ENCODE measurements around the gene C12orf75. TPM values are rescaled to one million over a fixed set of nuclear protein-coding genes. Genes with fewer than 3 reads are reported as not detected.

C12orf75 gene
- total and polyA plus RNA-seq, 2 donors (not counting 3 experiments of a cell fraction or from before 2014, with no cell fraction given): 23.6 to 60.7 TPM

GRCh38 chr12:105342464-105342863 is 12.0 kb downstream of the C12orf75 start:
- no peaks in the 10 kb centered on the region for H4K20me1 ChIP-seq (replicated peaks; ENCODE audit: control insufficient read depth, extremely low read depth, insufficient read depth, low read length)
- H3K4me3 ChIP-seq (replicated peaks in 1 of 3; ENCODE audit: insufficient read depth in 1 of 3, low read depth in 1 of 3, low read length in 3 of 3): no peak overlapping the region
- CTCF ChIA-PET: interaction anchor here (1.3 kb wide), 1 partner anchor 10 kb away, joined by 5 read pairs; no protein-coding TSS in a partner anchor
- FAIRE-seq: no peak
- peaks cover 44% of the 10 kb centered on the region for H3K79me2 ChIP-seq (ENCODE audit: control insufficient read depth, insufficient read depth, low read length)
- H3K27ac ChIP-seq (ENCODE audit: insufficient read depth, low read depth, low read length): no peak overlapping the region
- H3K9me3 ChIP-seq (replicated peaks; ENCODE audit: control insufficient read depth, insufficient read depth, low read length): no peaks in the 10 kb centered on the region
- no TSS peak for BruUV-seq (replicated peaks)
- no peak overlapping the region for H3K9ac ChIP-seq (replicated peaks; ENCODE audit: extremely low read depth, insufficient read depth, low read length)
- peaks cover 6% of the 10 kb centered on the region for H3K4me1 ChIP-seq (ENCODE audit: control insufficient read depth, extremely low read depth, insufficient read depth, low read length)
- TF ChIP-seq EZH2 (IDR thresholded peaks at IDR 0.05; ENCODE audit: borderline replicate concordance, low read depth, low read length, severe bottlenecking): no peak
- no peak for TF ChIP-seq CTCF (IDR thresholded peaks at IDR 0.05; ENCODE audit: extremely low read depth in 1 of 2, insufficient read depth in 1 of 2, low read depth in 1 of 2, low read length in 2 of 2)
- no peak for TF ChIP-seq FOS (IDR thresholded peaks at IDR 0.05; ENCODE audit: borderline replicate concordance, insufficient read depth, low read length)
- no peak for TF ChIP-seq POLR2AphosphoS5 (IDR thresholded peaks at IDR 0.05; ENCODE audit: insufficient read depth, low read depth, low read length)
- no peak for TF ChIP-seq MAX (IDR thresholded peaks at IDR 0.05; ENCODE audit: insufficient read depth, insufficient read length)
- TF ChIP-seq JUN (IDR thresholded peaks at IDR 0.05; ENCODE audit: borderline replicate concordance, insufficient read depth, insufficient read length, low read depth): no peak
- no peak for TF ChIP-seq MYC (IDR thresholded peaks at IDR 0.05; ENCODE audit: low read depth, low read length)
- TF ChIP-seq GATA2 (IDR thresholded peaks at IDR 0.05; ENCODE audit: insufficient read depth, insufficient read length, low read depth, low read length): no peak
- no peak for TF ChIP-seq POLR2A (IDR thresholded peaks at IDR 0.05; ENCODE audit: low read depth, low read length)
- no peaks in the 10 kb centered on the region for H3K9me1 ChIP-seq (replicated peaks; ENCODE audit: control insufficient read depth, extremely low read depth, insufficient read depth, low read length)
- intact Hi-C loops (cut with micrococcal nuclease): no loop called here
- H2AFZ ChIP-seq (ENCODE audit: low read depth, low read length): no peak overlapping the region
- DNase-seq (ENCODE audit: low read depth, low spot score): no peak
- H3K27me3 ChIP-seq (ENCODE audit: control insufficient read depth in 2 of 2, insufficient read depth in 2 of 2, low read length in 2 of 2): no peaks in the 10 kb centered on the region
- POLR2A ChIA-PET: no interaction called here
- H3K4me2 ChIP-seq (ENCODE audit: insufficient read depth, low read length): no peak overlapping the region
- dilution Hi-C loops (cut with MboI; ENCODE audit: extremely low pct_ligation_motif_present, low sequenced_read_pairs): no loop called here
- no peaks in the 10 kb centered on the region for H3K36me3 ChIP-seq (ENCODE audit: control insufficient read depth in 2 of 2, extremely low read depth in 1 of 2, insufficient read depth in 2 of 2, low read length in 2 of 2)
